ENCODE data around the gene ST3GAL4.

DNA sequence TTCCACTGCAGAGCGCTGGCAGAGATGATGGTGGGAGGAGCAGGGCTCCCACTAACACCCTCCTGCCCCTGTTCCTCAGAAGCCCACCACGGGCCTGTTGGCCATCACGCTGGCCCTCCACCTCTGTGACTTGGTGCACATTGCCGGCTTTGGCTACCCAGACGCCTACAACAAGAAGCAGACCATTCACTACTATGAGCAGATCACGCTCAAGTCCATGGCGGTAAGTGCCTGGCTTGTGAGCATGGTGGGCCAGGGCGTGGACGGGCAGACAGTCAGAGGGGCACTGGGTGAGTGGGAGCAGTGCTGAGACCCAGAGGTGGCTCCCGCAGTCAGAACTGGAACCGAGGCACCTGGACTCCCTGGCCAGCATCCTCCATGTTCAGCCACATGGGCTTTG, 57.9 kb downstream of the ST3GAL4 start:
- TF ChIP-seq, protein P1, sequence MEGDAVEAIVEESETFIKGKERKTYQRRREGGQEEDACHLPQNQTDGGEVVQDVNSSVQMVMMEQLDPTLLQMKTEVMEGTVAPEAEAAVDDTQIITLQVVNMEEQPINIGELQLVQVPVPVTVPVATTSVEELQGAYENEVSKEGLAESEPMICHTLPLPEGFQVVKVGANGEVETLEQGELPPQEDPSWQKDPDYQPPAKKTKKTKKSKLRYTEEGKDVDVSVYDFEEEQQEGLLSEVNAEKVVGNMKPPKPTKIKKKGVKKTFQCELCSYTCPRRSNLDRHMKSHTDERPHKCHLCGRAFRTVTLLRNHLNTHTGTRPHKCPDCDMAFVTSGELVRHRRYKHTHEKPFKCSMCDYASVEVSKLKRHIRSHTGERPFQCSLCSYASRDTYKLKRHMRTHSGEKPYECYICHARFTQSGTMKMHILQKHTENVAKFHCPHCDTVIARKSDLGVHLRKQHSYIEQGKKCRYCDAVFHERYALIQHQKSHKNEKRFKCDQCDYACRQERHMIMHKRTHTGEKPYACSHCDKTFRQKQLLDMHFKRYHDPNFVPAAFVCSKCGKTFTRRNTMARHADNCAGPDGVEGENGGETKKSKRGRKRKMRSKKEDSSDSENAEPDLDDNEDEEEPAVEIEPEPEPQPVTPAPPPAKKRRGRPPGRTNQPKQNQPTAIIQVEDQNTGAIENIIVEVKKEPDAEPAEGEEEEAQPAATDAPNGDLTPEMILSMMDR (conservative IDR thresholded peaks at IDR 0.05; ENCODE audit: low read length) = no peak
- no peak for TF ChIP-seq EZH2phosphoT487 (IDR thresholded peaks at IDR 0.05; ENCODE audit: borderline replicate concordance)
